GM18511 (cell line): ENCODE data around the gene KCNG2.
A peak's percentile ranks its signal among the peaks of the same experiment; 100 is the strongest.

Experiments used
- ATAC-seq: cut with Tn5 transposase; IDR thresholded peaks from one replicate; pipeline ENCODE4 v1.9.1; 2021; ENCODE audit warnings: mild to moderate bottlenecking, moderate library complexity; ENCODE audit not compliant: unreplicated experiment

The KCNG2 gene

DNA sequence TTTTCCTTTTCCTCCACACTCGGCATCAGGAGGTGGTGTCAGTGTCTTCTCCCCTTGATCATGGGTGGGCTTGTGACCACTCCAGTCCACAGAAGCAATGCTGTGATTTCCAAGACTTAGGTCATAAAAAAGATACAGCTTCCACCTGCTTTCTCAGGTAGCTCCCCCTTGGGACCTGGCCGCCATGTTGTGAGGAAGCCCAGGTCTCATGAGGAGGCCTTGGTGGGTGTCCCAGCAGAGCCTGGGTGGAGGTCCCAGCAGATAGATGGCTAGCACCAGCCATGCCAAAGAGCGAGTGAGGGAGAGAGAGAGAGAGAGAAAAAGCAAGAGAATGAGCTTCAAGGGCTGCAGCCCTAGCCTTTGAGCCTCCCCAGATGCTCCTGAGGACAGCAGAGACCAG is 137.8 kb downstream of the KCNG2 start:
- ATAC-seq, result no peak

DNA sequence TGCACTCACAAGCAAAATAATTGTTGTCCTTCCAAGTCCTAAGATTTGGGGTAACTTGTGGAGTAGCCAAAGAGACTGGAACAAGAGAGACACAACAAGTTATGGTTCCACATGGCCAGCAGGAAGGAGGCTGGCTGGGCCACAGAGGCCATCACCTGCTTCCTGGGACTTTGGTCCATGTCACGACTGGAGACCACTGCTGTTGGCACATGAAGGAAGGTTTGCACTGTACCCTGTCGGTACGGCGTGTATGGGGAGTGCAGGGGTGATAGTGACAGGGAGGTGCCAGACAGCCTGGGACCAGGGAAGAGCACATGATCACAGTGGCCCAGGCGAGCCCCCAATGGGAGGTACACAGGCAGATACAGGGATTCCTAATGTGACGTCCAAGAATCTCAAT is 138.2 kb downstream of the KCNG2 start:
- no peak for ATAC-seq

DNA sequence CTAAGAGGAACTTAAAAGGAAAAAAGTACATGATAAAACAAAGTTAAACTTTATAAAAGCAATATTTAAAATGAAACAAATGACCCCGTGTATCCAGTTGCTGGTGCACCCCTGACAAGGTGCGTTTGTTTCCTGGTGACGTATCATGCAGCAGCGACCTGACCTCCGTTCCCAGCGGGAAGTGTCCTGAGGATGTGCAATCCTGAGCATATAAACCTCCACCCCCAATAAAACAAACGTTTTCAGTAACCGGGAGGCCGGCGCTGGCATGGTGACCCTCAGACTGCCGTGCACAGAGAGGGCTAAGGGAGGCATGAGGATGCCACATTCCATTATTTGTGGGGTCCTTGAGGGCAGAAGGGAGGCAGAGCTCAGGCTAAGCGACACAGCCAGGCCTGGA is 138.9 kb downstream of the KCNG2 start:
- ATAC-seq, result no peak

DNA sequence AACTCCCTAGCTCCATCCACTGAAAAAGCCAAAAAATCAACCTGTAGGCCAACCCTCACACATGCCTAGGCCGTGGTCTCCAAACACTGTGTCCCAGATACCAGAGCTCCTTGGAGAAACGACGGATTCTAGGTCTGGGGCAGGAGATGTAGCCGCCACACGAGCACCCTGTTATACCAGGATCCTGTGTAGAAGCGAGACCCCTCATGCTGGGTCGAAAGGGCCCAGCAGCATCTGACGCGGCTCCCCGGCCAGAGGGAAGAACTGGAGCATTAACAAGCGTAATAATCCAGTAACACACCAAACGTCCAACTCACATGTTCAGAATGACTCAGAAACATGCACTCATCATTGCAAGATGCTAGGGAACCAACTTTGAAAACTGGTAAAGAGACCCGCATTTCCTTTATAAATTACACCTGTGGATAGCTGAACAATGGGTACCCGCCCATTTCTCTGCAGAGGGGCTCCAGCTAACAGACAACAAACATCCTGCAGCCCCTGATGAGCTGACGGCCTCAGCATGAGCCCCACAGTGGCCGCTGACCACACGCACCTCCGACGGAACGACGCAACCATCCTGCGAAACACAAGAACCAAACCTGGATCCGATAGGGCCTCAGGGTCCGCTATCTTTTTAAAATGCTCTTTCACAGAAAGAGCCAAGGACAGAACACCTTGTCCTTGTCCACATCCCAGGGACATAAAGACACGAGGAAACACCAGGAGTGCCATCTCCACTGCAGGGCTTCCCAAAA is 139.5 kb downstream of the KCNG2 start:
- ATAC-seq, result no peak

- no peak for ATAC-seq
These were observed 140.5 kb downstream of the KCNG2 start for GRCh38 chr18:79938196-79938595.

DNA sequence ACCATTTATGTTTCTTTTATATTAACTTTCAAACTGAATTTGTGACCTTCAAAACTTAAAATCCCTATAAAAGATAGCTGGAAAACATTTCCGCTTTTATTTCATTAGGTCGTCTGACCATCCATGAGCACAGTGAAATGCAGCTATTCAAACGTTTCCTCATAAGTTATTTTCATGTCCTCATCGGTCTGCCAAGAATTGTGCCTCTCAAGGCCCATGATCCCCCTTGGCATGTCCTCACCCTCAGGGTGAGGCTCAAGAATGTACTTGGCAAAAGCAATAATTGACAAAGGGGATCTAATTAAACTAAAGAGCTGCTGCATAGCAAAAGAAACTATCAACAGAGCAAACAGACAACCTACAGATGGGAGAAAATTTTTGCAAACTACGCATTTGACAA is 141.4 kb downstream of the KCNG2 start:
- ATAC-seq, result no peak

GRCh38 chr18:79940126-79940813 is 142.5 kb downstream of the KCNG2 start:
- ATAC-seq, result no peak

DNA sequence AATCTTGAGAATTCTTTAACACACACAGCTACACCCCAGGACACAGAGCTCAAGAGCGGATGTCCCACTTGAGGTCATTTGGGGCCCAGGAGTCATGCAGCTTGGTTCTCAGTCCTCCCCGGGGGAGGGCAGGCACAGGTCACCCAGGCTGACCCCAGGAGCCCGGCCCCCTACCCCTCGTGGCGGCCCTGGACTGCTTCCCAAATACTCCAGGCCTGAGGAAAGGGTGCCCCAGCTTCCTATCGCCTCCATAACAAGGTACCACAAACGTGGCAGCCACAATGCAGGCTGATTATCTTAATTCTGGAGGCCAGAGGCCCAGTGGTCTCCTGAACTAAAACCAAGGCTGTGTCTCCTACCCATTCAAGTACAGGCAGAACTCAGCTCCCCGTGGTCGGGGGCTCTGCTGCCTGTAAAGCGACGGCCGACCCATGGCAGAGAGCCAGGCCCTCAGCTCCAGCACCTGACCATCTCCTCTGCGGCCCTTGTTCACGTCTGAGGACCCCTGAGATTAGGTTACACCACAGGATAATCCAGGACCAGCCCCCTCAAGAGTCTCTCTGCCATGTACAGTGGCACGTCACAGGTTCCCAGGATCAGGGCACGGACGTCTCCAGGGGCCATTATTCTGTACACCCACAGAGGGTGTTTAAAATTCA is 143.2 kb downstream of the KCNG2 start:
- ATAC-seq, result no peak

DNA sequence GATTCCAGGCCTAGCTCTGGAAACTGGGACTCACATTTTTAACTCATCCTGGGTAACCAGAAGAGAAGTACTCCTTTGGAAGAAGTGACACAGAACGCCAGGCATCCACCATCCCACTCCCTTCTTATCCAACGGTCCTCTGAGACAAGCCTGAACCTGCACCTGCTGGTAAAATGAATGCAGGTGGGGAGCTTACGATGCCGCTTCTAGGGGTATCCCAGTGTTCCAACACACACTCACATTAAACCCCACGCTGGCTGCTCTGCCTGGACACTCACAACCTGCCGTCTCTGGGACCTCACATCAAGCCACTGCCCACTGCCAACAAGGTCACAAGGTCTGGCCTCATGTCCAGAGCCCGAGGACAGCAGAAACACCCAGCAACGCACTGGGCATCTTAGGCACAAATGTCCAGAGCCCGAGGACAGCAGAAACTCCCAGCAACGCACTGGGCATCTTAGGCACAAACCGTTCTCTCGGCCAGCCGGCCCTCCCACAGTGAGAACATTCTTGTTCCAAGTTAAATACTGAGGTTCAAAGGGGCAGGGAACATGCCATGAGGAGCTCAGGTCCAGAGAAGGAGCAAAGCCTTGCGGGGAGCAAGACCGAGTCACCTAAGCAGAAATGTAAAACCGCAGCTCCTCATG is 143.9 kb downstream of the KCNG2 start:
- ATAC-seq, result no peak

GRCh38 chr18:79942211-79942610 is 144.5 kb downstream of the KCNG2 start:
- ATAC-seq, result no peak

GRCh38 chr18:79942786-79943607 is 145.3 kb downstream of the KCNG2 start:
- ATAC-seq, result no peak

DNA sequence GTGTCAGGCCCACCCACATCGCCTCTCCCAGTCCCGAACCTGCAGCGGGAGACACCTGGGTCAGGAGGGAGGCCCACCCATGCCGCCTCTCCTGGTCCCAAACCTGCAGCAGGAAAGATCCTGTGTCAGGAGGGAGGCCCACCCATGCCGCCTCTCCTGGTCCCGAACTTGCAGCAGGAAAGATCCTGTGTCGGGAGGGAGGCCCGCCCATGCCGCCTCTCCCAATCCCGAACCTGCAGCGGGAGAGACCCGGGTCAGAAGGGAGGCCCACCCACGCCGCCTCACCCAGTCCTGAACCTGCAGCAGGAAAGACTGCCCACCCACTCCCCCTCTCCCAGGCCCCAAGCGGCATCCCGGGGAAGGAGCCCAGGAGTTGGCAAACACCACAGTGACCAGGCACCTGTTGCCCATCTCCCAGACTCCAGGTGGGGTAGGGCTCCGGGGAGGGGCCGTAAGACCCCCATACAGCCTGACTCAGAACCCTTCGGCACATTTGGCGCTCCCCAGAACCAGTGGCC is 145.9 kb downstream of the KCNG2 start:
- no peak for ATAC-seq

DNA sequence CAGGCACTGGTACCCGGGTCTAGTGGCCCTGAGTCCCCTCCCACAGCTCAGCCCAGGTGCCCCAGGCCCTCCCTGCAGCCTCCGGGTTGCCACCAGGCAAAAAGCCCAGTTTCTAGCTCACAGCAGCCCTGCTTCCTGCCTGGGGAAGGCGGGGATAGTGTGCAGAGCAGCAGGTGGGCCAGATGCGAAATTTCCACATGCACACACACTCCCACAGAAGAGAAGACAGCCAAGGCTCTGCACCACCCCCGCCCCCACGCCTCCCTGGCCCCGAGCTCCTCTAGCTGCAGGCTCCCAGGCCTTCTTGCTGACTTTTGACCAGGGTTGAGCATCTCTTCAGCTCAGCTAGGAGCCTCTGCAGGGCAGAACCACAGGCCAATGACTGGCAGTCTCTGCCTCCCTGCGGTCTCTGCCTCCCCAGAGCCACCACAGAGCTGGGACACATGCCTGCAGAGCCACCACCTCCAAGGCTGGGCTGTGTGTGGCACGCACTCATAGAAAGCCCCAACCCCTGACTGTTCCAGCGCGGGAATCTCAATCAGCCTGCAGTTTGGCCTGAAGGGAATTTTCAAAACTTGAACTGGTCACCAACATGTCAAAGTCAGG is 146.5 kb downstream of the KCNG2 start:
- ATAC-seq, result peak; percentile 70

GRCh38 chr18:79944746-79945117 is 147.0 kb downstream of the KCNG2 start:
- no peak for ATAC-seq

DNA sequence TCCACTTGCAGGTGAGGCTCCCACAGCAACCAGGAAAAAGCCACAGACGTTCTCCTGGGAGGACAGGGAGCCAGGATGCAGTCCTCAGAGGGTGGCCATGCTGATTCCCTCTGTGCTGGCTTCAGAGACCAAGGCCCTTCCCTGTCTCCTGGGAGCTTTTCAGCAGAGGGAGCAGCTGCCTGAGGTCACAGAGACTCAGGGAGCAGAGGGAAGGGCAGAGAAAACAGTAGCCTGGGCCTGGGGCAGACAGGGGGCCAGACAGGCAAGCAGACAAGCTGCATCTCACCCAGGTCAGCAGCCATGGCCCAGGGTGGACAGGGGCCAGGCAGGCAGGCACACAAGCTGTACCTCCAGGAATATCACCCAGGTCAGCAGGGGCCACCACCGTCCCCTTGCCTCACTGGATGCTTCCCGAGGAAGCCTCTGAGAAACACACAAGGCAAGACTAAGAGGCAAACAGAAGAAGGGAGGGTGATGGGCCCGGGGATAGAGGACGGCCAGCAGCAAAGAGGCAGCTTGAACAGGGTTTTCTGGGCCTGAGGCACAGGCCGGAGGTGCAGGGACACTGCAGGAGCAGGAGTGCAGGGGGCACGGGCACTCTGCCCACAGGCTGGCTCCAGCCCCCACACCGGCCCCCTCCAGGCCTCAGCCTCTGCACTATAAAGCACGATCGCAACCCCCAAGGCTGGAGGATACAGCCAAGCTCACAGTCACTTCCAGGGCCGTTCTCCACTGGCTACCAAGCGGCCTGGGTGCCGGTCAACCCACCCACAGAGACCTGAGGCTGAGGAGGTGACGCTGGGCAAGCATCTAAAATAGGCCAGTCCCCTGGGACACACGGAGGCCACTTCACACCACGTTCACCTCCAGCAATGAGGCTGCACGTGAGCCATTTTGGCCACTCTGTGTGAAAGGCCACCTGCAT is 147.6 kb downstream of the KCNG2 start:
- ATAC-seq, result no peak

DNA sequence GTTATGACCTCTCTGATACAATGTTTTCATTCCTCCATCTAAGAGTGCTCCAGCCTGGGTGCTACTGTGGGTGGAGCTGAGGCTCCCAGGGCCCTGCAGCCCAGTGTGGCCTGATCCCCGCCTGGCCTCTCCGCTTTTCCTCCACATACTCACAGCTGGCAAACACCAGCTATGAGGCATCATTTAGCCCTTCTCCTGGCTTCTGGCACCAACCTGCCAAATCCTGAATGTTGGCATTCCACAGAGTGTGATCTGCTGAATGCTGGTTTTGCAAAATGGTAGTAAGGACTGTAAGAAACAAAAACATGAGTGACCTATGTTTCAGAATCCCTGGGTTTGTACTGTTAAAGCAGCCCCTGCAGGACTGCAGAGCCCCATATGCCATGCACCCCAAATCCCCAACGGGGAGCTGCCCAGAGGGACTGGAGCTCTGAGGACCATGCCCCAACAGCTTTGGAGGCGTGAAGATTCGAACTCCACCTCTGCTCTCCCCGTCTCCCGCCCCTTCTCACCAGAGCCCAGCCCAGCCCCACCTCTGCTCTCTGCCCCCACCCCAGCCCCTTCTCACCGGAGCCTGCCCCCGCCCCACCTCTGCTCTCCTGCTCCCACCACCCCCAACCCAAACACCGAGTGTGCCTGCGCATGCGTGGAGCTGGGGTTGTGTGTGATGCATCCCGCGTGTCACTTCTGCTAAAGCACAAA is 149.5 kb downstream of the KCNG2 start:
- no peak for ATAC-seq

DNA sequence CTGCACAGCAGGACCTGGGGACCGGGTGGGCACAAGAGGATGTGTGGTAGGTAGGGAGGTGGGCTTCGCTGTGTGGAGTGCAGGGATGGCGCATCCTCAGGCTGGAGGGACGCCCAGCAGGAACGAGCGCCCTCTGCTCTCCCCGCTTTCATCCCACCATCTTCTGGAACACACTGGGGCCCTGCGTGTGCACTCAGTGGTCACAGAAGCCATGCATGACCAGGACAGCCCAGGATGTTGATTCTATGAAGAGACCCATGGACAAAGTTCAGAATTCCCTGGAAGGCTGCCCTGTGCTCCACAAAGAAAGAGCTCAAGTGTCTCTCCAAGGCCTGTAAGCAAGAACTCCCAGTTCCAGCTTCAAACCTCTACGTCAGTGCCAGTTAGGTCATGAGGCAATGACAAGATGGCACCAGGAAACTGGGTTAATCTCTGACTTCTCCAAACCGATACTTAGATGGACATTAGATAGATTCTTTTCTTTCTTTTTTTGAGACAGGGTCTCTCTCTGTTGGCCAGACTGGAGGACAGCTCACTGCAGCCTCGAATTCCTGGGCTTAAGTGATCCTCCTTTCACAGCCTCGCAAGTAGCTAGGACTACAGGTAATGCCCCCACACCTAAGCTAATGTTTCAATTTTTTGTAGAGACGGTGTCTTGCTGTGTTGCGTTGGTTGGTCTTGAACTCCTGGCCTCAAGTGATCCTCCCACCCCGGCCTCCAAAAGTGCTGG is 150.3 kb downstream of the KCNG2 start:
- ATAC-seq, result no peak
